Breast epithelium (tissue), 3 donors: ENCODE measurements around the gene NRXN2.
"Not testable (repeated sequence)": the region's sequence is repeated elsewhere in the genome, so short reads cannot be mapped to it uniquely, and the experiment has no call there.

Experiments
- CTCF ChIP-seq, 3 donors: fragments of 450-650 bp; IDR thresholded peaks; one replicate each; pipeline ENCODE4 v1.5.1; 2016 to 2017; ENCODE audit warnings: antibody characterized with exemption in 3 of 3, mild to moderate bottlenecking in 3 of 3, moderate library complexity in 3 of 3
- POLR2A ChIP-seq: fragments of 450-650 bp; IDR thresholded peaks from one replicate; pipeline ENCODE4 v1.6.1; 2016; ENCODE audit warnings: antibody characterized with exemption, mild to moderate bottlenecking, moderate library complexity

GRCh38 chr11:64701956-64702355 is 21.0 kb downstream of the NRXN2 start:
- not testable (repeated sequence) for TF ChIP-seq POLR2A; CTCF (IDR thresholded peaks at IDR 0.05)
